ENCODE measurements around the gene LDB2.

Gene LDB2

GRCh38 chr4:16677001-16677944 is 221.2 kb downstream of the LDB2 start:
- DNase-seq, result no peak

DNA sequence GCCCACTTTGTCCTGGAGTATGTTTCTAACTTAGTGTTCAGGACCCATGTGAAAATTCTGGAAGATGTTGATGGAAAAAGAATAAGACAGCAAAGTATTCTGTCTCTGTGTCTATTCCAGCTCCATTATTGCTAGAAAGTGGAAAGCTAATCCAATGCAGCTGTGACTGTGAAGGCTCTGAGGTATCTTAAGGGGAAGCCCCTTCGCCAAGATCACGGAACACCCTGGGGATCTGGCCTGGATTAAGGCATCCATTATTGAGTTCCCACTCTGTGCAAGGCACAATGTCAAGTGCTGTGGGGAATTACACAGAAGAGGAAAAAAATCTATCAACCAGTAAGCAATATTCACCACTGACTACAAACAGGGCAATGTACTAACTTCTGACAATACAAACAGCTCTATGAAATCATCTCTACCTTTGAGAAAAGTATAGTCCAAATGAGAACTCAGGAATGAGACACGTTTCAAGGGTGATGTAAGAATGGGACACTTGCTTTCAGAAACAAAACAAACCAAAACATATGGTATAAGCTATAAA is 222.1 kb downstream of the LDB2 start:
- no peak for DNase-seq

DNA sequence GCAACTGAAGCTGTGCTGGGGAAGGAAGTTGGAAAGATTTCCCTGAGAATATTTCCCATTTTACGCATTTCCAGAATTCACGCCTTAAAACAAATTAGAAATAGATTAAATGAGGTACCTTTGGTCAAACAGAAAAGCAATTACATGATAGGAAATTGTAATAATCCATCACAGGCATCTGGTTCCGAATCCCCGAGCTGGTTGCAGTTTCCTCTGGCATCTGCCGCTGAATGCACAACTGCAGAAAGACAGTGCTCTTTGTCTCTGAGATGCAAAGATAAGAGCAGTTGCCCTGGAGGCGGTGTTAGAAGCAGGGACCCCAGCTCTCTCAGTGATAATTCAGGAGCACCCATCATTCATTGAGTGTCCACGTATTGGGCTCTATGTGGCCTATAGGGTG is 224.4 kb downstream of the LDB2 start:
- DNase-seq, result no peak

GRCh38 chr4:16672421-16672820 is 226.0 kb downstream of the LDB2 start:
- no peak for DNase-seq

DNA sequence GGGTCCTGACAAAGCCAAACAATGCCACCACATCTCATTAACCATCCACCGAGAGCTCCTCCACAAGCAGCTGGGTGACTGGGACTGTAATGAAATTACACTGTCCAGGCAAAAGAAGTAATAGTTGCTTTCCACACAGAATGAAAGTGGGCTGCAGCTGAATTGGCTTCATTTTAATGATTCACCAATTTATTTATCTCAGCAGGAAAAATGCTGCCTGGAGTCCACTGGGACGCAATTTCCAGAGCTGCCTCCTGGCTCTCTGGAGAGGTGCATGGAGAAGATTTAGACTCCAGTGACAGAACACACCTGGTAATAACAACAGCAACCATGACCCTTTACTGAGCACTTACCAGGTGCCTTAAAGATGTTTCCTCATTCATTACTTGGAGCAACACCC is 226.7 kb downstream of the LDB2 start:
- DNase-seq, result no peak

- no peak for DNase-seq
These were observed 227.7 kb downstream of the LDB2 start for GRCh38 chr4:16670727-16671126.

DNA sequence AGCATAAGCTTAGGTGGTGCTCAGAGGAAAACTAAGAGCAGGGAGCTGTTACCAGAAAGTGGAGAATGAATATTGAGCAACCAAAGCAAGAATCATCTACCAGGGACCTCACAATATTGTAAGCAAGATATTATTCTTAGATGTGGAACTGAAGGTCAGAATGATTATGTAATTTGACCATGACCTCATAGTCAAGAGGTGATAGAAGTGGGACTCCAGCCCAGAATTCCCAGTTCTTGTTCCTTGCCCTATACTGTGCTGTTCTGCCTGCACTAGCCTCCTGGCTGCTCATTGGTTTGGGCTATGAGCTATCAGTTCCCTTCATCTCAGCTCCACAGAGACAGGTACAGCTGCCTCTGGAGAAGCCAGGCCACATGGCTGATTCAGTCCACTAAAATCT is 229.4 kb downstream of the LDB2 start:
- no peak for DNase-seq

GRCh38 chr4:16668488-16668887 is 230.0 kb downstream of the LDB2 start:
- no peak for DNase-seq

- no peak for DNase-seq
These were observed 231.0 kb downstream of the LDB2 start for GRCh38 chr4:16667464-16667863.

GRCh38 chr4:16665942-16666551 is 232.4 kb downstream of the LDB2 start:
- DNase-seq, result no peak

- no peak for DNase-seq
These were observed 234.7 kb downstream of the LDB2 start for GRCh38 chr4:16663732-16664131.

GRCh38 chr4:16663307-16663706 is 235.1 kb downstream of the LDB2 start:
- no peak for DNase-seq

DNA sequence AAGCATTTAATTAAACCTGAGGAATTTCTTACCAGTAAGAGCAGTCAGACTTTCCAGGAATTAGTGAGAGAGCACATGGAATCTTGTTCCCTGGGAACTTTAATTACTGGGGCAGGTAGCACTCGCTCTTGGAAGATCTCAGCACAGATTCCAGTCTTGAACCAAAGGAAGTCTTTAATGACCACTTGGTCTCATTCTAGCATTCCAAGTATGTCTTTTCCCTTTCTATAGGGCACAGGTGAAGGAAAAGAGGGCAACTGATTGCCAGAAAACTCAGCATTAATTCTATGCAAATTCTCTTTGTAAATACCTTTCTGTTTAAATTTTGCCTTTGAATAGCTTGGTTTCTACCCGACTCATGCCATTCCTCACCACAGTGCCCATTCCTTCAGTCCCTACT is 236.6 kb downstream of the LDB2 start:
- DNase-seq, result no peak

DNA sequence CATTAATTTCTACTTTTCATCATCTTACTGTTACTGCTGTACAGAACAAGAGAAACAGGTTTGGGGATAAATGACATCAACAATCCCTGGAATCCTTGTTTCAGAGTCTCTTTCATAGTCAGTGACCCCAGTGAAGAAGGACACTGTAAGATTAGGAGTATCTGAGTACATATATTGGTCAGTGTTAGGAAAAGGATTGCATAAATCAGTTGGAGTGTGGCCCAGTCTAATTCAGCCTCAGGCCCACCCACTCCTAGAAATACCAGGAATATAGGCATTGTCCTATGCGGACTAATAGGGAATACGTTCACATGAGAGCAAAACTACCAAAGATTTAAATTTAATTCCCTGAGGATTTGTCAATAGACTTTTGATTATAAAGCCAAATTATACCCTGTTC is 237.8 kb downstream of the LDB2 start:
- no peak for DNase-seq

GRCh38 chr4:16659694-16660093 is 238.8 kb downstream of the LDB2 start:
- no peak for DNase-seq

GRCh38 chr4:16659079-16659478 is 239.4 kb downstream of the LDB2 start:
- no peak for DNase-seq

DNA sequence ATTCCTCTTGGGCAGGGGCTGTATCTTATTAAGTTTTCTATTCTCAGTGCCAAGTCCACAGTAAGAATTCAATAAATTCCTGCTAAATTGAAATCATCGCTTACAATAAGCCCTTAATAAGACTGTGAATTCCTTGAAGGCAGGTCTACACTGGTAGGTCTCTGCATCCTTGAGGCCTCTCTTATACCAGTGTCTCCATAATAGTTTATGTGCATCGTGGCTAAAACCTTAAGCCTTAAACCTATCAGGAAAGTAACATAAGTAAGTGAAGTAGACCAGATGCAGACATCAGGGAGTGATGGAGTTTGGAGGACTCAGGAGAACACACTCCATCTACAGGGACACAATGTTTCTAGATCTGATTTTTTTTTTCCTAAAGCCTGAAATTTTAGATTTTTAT is 240.3 kb downstream of the LDB2 start:
- no peak for DNase-seq

GRCh38 chr4:16655111-16655510 is 243.3 kb downstream of the LDB2 start:
- no peak for DNase-seq

DNA sequence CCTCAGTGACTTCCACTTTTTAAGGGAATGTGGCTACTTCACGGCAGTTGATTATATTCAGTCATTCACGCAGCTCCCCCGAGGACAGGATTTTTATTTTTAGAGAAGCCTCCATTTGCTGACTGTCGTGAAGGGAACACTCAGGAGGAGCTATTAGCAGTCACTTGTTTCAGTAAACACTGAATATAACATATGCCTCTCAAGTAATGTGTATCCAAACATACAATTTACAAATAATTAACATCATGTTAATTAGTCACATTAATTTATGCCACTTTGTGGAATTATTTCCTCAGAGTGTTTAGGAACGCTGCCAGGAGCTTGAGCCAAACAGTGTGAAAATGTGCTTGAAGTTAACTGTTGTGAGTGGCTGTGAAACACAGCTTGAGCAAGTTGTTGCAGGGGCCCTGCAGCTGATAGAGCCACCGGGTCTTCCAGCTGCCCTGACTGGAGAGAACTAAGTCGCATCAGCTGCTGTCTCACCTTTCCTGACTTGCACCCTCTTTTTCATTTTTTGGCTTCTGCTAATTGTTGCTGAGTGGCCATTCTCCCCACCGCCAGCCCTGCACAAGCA is 245.6 kb downstream of the LDB2 start:
- DNase-seq, result no peak

DNA sequence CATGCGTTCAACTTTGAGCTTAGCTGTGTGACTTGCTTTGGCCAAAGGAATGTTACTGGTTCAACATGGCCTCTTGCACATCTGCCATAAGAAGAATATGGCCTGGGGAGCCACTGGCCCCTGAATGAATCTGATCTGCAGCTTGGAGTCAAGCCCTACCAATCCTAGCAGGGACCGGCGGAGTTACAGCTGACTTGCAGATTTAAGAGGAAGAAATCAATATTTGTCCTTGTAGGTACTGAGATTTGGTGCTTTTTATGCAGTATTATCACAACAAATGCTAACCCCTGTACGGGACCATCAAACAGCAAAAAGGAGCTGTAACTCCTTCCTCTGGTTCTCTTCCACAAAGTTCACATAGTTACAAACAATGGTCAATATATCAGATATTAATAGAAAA is 252.0 kb downstream of the LDB2 start:
- DNase-seq, result no peak

DNA sequence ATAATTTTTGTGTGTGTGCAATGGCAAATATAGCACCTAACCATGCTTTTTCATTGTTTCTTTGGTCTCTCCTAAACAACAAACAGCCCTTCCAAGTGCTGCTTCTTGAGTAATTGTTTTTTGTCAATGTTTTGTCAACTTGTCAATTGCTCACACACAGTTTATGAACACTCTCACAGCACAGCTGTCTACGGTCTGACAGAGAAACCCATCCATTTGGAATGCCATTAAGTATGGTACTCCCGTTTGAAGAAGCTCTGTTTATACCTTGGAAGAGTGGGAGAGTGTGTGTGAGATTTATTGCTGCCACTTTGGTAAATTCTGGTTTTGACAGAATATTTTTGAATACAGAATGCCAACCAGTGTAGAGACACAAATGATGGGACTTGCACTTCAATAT is 254.6 kb downstream of the LDB2 start:
- no peak for DNase-seq

DNA sequence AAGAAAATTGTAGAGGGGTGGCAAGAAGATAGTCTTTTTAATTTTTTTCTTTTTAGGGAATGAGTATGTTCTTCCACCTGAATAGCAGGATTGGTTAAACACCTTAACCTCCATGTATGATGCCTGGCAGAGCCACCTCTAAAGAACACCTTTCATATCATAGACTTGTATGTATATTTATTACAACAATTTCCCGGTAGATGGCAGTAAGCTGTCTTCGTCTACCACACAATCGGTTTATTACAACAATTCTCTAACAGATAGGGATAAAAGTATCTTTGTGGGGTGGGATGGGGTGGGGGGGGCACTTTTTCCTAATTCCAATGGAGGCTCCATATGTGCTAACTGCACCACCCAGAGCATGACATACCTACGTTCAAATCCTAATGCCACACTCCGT is 255.5 kb downstream of the LDB2 start:
- peak in 1 of 3 experiments; percentile 23 for DNase-seq

- DNase-seq, result no peak
These were observed 256.5 kb downstream of the LDB2 start for GRCh38 chr4:16641971-16642370.

Measured in NCI-H1417 (cell line).